Measurements from ENCODE around the gene SF3B4. TPM values are rescaled to one million over a fixed set of nuclear protein-coding genes. Genes with fewer than 3 reads are reported as not detected.

Gene SF3B4
- polyA plus RNA-seq, 1 experiment: 47.6 TPM

- POLR2A ChIA-PET: interaction anchor here (1.0 kb wide), 1 partner anchor 28 kb away, joined by 3 read pairs; a partner anchor contains a TSS
- Histone ChIP-seq H3K27ac (ENCODE audit: low read depth, low read length) (no peak overlapping the region), H3K27me3 (ENCODE audit: control insufficient read depth, insufficient read depth, low read length) (no peaks in the 10 kb centered on the region), H3K4me3 (ENCODE audit: low read depth, low read length) (no peak overlapping the region), H3K9me3 (ENCODE audit: control insufficient read depth, insufficient read depth, low read length) (no peaks in the 10 kb centered on the region)
- TF ChIP-seq CTCF (IDR thresholded peaks at IDR 0.05; ENCODE audit: low read depth, low read length): no peak
- CTCF ChIA-PET: no interaction called here
- DNase-seq (ENCODE audit: low read depth, low spot score): no peak
These were observed 12.0 kb downstream of the SF3B4 start for GRCh38 chr1:149915429-149916192.

GRCh38 chr1:149914545-149914944 lies 13.1 kb downstream of the SF3B4 start:
- POLR2A ChIA-PET: no interaction called here

DNA sequence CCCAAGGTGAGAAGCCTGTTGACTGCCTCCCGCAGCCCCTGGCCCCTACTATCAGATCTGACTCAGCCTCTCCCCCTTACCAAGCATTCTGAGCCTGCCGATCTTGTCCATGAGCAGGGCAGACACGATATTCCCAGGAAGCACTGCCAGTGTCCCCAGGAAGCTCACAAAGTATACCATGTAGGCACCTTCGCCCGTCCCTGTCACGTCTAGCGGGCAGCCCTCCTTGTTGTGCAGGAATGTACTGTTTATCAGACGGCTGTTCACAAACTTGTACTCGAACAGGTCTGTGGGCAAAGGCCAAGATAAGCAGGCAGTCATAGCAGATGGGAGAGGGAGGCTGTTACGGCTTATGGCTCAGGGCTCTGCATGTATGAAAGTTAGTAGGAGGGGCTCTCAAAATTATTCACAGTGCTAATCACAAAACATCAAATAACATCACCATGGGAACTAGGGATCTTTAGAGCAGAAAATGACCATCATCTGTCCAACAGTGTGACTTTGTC lies 21.0 kb downstream of the SF3B4 start:
- ChIA-PET CTCF (no interaction called here), POLR2A (no interaction called here)
- H3K27ac ChIP-seq (ENCODE audit: low read depth, low read length): no peak overlapping the region

More at GRCh38 chr1:149914545-149914944, 13.1 kb downstream of the SF3B4 start:
- CTCF ChIA-PET: no interaction called here
- no peak for DNase-seq (ENCODE audit: low read depth, low spot score)
- Histone ChIP-seq H3K9me3 (ENCODE audit: control insufficient read depth, insufficient read depth, low read length) (no peaks in the 10 kb centered on the region), H3K27me3 (ENCODE audit: control insufficient read depth, insufficient read depth, low read length) (no peaks in the 10 kb centered on the region), H3K4me3 (ENCODE audit: low read depth, low read length) (no peak overlapping the region), H3K27ac (ENCODE audit: low read depth, low read length) (no peak overlapping the region)
- no peak for TF ChIP-seq CTCF (IDR thresholded peaks at IDR 0.05; ENCODE audit: low read depth, low read length)

DNA sequence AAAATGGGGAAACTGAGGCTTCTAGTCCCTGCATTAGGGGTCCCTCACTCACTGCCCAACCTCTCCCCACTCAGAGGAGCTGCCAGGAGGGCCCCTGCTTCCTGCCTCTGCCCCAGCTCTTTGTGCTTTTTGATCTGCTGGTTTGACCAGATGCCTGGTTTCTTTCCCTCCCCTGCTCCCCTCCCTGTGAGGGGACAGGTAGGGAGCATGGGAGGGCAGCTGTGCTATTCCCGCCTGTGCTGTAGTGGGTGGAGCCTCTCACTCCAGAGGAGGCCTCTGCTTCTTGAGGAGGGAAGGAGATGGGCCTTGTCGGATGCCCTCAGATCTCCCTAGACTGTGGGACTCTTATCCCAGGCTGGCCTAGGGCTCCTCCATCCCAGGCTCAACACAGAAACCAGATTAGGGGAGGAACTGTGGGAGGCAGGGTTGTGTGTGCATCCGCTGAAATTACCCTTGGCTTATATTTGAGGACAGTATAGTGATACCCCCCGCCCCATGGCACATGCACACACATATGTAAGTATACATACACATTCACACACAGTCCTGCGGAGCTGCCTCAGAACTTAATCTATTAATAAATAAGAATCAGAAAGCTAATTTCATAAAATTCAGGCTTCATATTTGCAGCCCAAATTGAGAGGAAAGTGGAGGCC lies 23.6 kb downstream of the SF3B4 start:
- no peak for DNase-seq (ENCODE audit: low read depth, low spot score)
- Histone ChIP-seq H3K27ac (ENCODE audit: low read depth, low read length) (no peak overlapping the region), H3K27me3 (ENCODE audit: control insufficient read depth, insufficient read depth, low read length) (no peaks in the 10 kb centered on the region), H3K4me3 (ENCODE audit: low read depth, low read length) (no peak overlapping the region), H3K9me3 (ENCODE audit: control insufficient read depth, insufficient read depth, low read length) (peaks cover 7% of the 10 kb centered on the region; the same call in 1 of the 2 replicates)
- CTCF ChIA-PET: no interaction called here
- POLR2A ChIA-PET: no interaction called here
- no peak for TF ChIP-seq CTCF (IDR thresholded peaks at IDR 0.05; ENCODE audit: low read depth, low read length)

More for the DNA sequence above, 21.0 kb downstream of the SF3B4 start:
- no peaks in the 10 kb centered on the region for H3K27me3 ChIP-seq (ENCODE audit: control insufficient read depth, insufficient read depth, low read length)
- no peaks in the 10 kb centered on the region for H3K9me3 ChIP-seq (ENCODE audit: control insufficient read depth, insufficient read depth, low read length)
- H3K4me3 ChIP-seq (ENCODE audit: low read depth, low read length): no peak overlapping the region
- TF ChIP-seq CTCF (IDR thresholded peaks at IDR 0.05; ENCODE audit: low read depth, low read length): no peak
- DNase-seq (ENCODE audit: low read depth, low spot score): no peak

Measured in AG04450 (cell line).